Osteoblast (primary cell): ENCODE results near the gene PLXNC1. TPM values are rescaled to one million over a fixed set of nuclear protein-coding genes. Genes with fewer than 3 reads are reported as not detected.

Experiments used
- DNase-seq: peaks from one replicate; pipeline ENCODE4 v3.0.0; 2011; ENCODE audit warnings: low spot score, mixed read lengths; ENCODE audit not compliant: insufficient read length; ENCODE audit errors: missing footprints
- H2AFZ ChIP-seq: 2 replicates; pipeline ENCODE4 v1.6.0; 2011; ENCODE audit warnings: mild to moderate bottlenecking, low read length
- H3K27ac ChIP-seq: 2 replicates; pipeline ENCODE4 v1.5.1; 2011; ENCODE audit warnings: mild to moderate bottlenecking, low read depth, low read length, moderate library complexity
- H3K27me3 ChIP-seq: 2 replicates; pipeline ENCODE4 v1.6.0; 2012; ENCODE audit warnings: mild to moderate bottlenecking, control low read depth, inconsistent platforms, low read length, moderate library complexity; ENCODE audit not compliant: insufficient read depth
- H3K36me3 ChIP-seq: 2 replicates; pipeline ENCODE4 v1.5.1; 2011; ENCODE audit warnings: mild to moderate bottlenecking, low read length, control low read depth, moderate library complexity; ENCODE audit not compliant: insufficient read depth
- H3K4me1 ChIP-seq: 2 replicates; pipeline ENCODE4 v1.5.1; 2011; ENCODE audit warnings: mild to moderate bottlenecking, low read length, control low read depth, moderate library complexity; ENCODE audit not compliant: insufficient read depth
- H3K4me2 ChIP-seq: 2 replicates; pipeline ENCODE4 v1.6.0; 2011; ENCODE audit warnings: mild to moderate bottlenecking, low read length; ENCODE audit not compliant: insufficient read depth
- H3K4me3 ChIP-seq: fragments of 200-600 bp; sonication (generic); 3 replicates; pipeline ENCODE4 v1.5.1; 2012; ENCODE audit warnings: mild to moderate bottlenecking, low read length, inconsistent platforms; ENCODE audit not compliant: insufficient read depth
- H3K79me2 ChIP-seq: 2 replicates; pipeline ENCODE4 v1.6.0; 2012; ENCODE audit warnings: mild to moderate bottlenecking, low read length, control low read depth, inconsistent platforms; ENCODE audit not compliant: insufficient read depth
- H3K9me3 ChIP-seq: 2 replicates; pipeline ENCODE4 v1.5.1; 2011; ENCODE audit warnings: low read depth, low read length, control low read depth
- H4K20me1 ChIP-seq: 2 replicates; pipeline ENCODE4 v1.6.0; 2012; ENCODE audit warnings: mild to moderate bottlenecking, low read length, control low read depth; ENCODE audit not compliant: insufficient read depth
- total RNA-seq: library from RNA; depleted of rRNA; stranded (reverse); fragments of >200 nt; gene quantifications from 2 replicates; pipeline ENCODE4 v1.2.3, GENCODE V29; 2012
- TF ChIP-seq, protein P1 (sequence below): IDR thresholded peaks from 2 replicates; pipeline ENCODE4 v1.5.1; 2011; ENCODE audit warnings: mild to moderate bottlenecking, low read depth, low read length, moderate library complexity; ENCODE audit errors: extremely low read depth

Gene PLXNC1
- total RNA-seq, 1 donor = 3.3 TPM

DNA sequence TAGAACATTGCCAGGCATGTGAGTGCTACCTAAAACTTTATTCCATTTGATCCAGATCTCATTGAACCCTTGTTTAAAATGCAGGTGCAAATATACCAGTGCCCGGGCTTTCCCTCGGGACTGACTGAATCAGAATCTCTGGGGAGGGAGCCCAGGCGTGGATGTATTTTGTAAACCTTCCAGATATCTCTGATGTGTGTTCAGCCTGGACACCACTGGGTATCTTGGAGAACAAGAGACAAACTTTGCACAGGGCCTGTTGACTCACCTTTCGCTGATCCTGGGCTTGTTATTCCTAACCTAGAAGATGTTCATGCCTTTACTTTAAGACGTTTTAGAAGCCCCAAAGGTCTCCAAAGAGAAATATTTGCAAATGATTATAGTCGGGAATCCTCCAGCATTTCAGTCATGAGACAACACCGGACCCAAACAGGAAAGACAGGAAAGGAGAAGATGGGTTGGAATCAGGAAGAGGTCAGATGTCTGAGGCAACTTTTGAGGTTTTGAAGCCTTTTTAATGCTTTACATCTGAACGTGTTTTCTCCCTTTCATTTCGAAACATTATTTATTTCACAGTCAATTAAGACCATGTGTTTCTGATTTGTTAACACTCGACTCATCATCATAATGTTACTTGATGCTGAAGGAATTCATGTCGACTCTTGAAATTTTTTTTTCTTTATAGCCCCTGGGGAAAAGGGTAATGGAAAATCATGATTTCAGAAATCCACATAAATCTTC is 118.6 kb downstream of the PLXNC1 start:
- Histone ChIP-seq H3K79me2 (no peaks in the 10 kb centered on the region), H3K9me3 (no peaks in the 10 kb centered on the region), H3K4me3 (peak overlapping the region; percentile 4), H2AFZ (no peak overlapping the region), H4K20me1 (no peaks in the 10 kb centered on the region), H3K4me1 (peaks cover 21% of the 10 kb centered on the region), H3K27ac (peak overlapping the region; percentile 49), H3K4me2 (peak overlapping the region; percentile 55), H3K27me3 (no peaks in the 10 kb centered on the region), H3K36me3 (no peaks in the 10 kb centered on the region)
- TF ChIP-seq, protein P1, sequence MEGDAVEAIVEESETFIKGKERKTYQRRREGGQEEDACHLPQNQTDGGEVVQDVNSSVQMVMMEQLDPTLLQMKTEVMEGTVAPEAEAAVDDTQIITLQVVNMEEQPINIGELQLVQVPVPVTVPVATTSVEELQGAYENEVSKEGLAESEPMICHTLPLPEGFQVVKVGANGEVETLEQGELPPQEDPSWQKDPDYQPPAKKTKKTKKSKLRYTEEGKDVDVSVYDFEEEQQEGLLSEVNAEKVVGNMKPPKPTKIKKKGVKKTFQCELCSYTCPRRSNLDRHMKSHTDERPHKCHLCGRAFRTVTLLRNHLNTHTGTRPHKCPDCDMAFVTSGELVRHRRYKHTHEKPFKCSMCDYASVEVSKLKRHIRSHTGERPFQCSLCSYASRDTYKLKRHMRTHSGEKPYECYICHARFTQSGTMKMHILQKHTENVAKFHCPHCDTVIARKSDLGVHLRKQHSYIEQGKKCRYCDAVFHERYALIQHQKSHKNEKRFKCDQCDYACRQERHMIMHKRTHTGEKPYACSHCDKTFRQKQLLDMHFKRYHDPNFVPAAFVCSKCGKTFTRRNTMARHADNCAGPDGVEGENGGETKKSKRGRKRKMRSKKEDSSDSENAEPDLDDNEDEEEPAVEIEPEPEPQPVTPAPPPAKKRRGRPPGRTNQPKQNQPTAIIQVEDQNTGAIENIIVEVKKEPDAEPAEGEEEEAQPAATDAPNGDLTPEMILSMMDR = no peak
- DNase-seq = peak; percentile 78

DNA sequence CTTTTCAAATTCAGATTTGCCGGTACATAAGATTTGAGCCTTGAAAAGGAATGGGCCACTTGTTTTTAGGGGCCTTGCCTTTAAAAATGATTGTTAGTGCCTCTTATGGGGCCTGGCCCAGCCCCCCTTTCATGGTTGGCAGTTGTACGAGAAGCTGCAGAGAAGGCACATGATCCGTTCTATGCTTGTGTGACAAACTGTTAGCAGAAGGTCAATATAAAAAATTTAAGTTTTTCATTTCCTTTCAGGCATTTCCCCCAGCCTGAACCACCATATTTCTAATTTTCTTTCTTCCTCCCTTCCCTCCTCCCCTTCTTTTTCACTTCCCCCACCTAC is 119.1 kb downstream of the PLXNC1 start:
- H3K4me2 ChIP-seq = peak overlapping the region; percentile 55
- H3K4me3 ChIP-seq = no peak overlapping the region

DNA sequence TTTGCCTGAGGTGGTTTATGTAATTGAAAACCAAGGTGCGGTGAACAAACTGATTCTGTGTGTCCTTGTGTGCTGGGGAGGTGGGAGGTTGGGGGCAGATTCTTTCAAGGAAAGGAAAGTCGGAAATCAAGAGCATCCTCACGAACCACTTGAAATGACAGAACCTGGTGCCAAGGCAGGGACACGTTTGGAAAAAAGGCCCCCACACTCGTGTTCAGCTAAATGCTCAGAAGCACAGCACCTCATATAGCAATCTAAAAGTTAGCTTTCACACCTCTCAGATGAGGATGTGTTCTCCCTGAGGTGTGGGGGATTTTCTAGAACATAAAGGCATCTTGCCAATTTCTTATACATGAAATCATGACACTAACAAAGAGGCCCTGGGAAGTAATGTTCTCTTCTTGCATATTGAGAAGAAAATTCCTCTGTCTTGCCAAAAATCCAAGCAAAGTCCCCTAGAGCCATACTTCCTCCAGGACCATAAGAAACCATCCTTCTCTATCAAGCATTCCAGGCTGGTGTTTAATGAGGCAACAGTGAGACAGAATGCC is 119.6 kb downstream of the PLXNC1 start:
- TF ChIP-seq, protein P1 = no peak
- H3K4me1 ChIP-seq = peaks cover 15% of the 10 kb centered on the region
- H4K20me1 ChIP-seq = no peaks in the 10 kb centered on the region
- H3K4me3 ChIP-seq = no peak overlapping the region
- no peak overlapping the region for H2AFZ ChIP-seq
- DNase-seq = no peak
- H3K4me2 ChIP-seq = no peak overlapping the region
- no peaks in the 10 kb centered on the region for H3K36me3 ChIP-seq
- no peaks in the 10 kb centered on the region for H3K79me2 ChIP-seq
- H3K27ac ChIP-seq = no peak overlapping the region
- H3K9me3 ChIP-seq = no peaks in the 10 kb centered on the region
- no peaks in the 10 kb centered on the region for H3K27me3 ChIP-seq

More for the DNA sequence above, 119.1 kb downstream of the PLXNC1 start:
- peak; percentile 69 for DNase-seq
- H3K27me3 ChIP-seq = no peaks in the 10 kb centered on the region
- no peaks in the 10 kb centered on the region for H3K79me2 ChIP-seq
- H3K4me1 ChIP-seq = peaks cover 18% of the 10 kb centered on the region
- no peak overlapping the region for H2AFZ ChIP-seq
- H3K36me3 ChIP-seq = no peaks in the 10 kb centered on the region
- H3K9me3 ChIP-seq = no peaks in the 10 kb centered on the region
- no peak overlapping the region for H3K27ac ChIP-seq
- TF ChIP-seq, protein P1 = no peak
- no peaks in the 10 kb centered on the region for H4K20me1 ChIP-seq

DNA sequence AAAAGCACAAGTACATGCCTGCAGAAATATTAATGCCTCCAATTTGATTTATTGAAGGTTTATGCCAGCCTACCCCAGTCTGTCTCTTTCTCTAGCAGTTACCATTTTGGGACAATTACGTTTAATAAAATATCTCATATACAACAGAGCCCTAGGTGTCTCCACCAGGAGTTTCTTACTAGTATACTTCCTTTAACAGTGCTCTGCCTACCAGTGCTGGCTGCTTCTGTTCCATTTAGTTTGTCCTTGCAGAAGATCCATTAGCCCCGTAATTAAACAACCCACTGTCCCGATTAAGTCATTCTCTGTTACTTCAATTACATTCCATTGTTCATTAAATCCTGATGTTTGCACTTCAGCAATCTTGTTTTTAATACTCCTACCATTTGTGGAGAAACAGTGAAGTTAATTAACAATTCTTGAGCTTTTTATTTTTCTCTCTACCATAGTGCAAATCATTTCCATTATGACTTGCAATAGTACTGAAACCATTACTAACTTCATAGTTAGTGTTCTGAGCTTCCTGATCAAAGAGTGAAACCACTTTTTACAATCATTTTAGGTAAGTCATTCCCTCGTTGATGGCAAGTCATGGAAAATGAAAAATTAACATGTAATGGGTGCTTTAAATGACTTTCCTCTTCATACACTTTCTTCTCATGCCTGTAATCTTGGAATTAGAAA is 121.1 kb downstream of the PLXNC1 start:
- DNase-seq = no peak
- H3K36me3 ChIP-seq = no peaks in the 10 kb centered on the region
- no peak overlapping the region for H3K4me3 ChIP-seq
- no peak overlapping the region for H2AFZ ChIP-seq
- H3K27me3 ChIP-seq = no peaks in the 10 kb centered on the region
- H3K4me1 ChIP-seq = peaks cover 15% of the 10 kb centered on the region
- TF ChIP-seq, protein P1 = no peak
- no peak overlapping the region for H3K4me2 ChIP-seq
- no peaks in the 10 kb centered on the region for H3K79me2 ChIP-seq
- no peaks in the 10 kb centered on the region for H3K9me3 ChIP-seq
- no peak overlapping the region for H3K27ac ChIP-seq
- no peaks in the 10 kb centered on the region for H4K20me1 ChIP-seq
